HEK293 (cell line): ENCODE results near the gene CRK.

Source experiments
- AEBP2 ChIP-seq: fragments of 450-650 bp; formaldehyde crosslinking; IDR thresholded peaks from 2 replicates; pipeline ENCODE4 v1.5.1; 2016; ENCODE audit warnings: missing biosample characterization, missing genetic modification characterization, borderline replicate concordance
- EGR2 ChIP-seq: fragments of 450-650 bp; formaldehyde crosslinking; IDR thresholded peaks from 2 replicates; pipeline ENCODE4 v1.5.1; 2016; ENCODE audit warnings: low read depth, missing biosample characterization, missing genetic modification characterization
- FEZF1 ChIP-seq: fragments of 450-650 bp; formaldehyde crosslinking; IDR thresholded peaks from 2 replicates; pipeline ENCODE4 v1.5.1; 2016; ENCODE audit warnings: missing biosample characterization, missing genetic modification characterization
- KLF17 ChIP-seq: fragments of 450-650 bp; formaldehyde crosslinking; IDR thresholded peaks from 2 replicates; pipeline ENCODE4 v1.5.1; 2016; ENCODE audit warnings: missing biosample characterization, missing genetic modification characterization
- KLF8 ChIP-seq: fragments of 450-650 bp; formaldehyde crosslinking; IDR thresholded peaks from 2 replicates; pipeline ENCODE4 v1.5.1; 2016; ENCODE audit warnings: missing biosample characterization, missing genetic modification characterization
- KLF9 ChIP-seq: fragments of 450-650 bp; formaldehyde crosslinking; IDR thresholded peaks from 2 replicates; pipeline ENCODE4 v1.5.1; 2016; ENCODE audit warnings: missing biosample characterization, missing genetic modification characterization, low read depth
- REST ChIP-seq: fragments of 450-650 bp; formaldehyde crosslinking; IDR thresholded peaks from 2 replicates; pipeline ENCODE4 v1.5.1; 2016; ENCODE audit warnings: missing biosample characterization, missing genetic modification characterization
- TRIM28 ChIP-seq: IDR thresholded peaks from 2 replicates; pipeline ENCODE4 v1.6.1; 2011; ENCODE audit warnings: low read length, control low read depth, borderline replicate concordance
- ZBTB10 ChIP-seq: fragments of 450-650 bp; formaldehyde crosslinking; IDR thresholded peaks from 2 replicates; pipeline ENCODE4 v1.5.1; 2016; ENCODE audit warnings: missing biosample characterization, missing genetic modification characterization
- ZBTB26 ChIP-seq: fragments of 450-650 bp; formaldehyde crosslinking; optimal IDR thresholded peaks from 2 replicates; pipeline ENCODE3; 2016; ENCODE audit warnings: missing biosample characterization, mild to moderate bottlenecking, missing genetic modification characterization
- ZBTB49 ChIP-seq: fragments of 450-650 bp; formaldehyde crosslinking; IDR thresholded peaks from 2 replicates; pipeline ENCODE4 v1.5.1; 2016; ENCODE audit warnings: missing biosample characterization, missing genetic modification characterization, low read depth
- ZFHX2 ChIP-seq: fragments of 450-650 bp; formaldehyde crosslinking; conservative IDR thresholded peaks from 2 replicates; pipeline ENCODE4 v1.5.1; 2016; ENCODE audit warnings: missing biosample characterization, missing genetic modification characterization
- ZNF175 ChIP-seq: fragments of 450-650 bp; formaldehyde crosslinking; IDR thresholded peaks from 2 replicates; pipeline ENCODE4 v1.5.1; 2016; ENCODE audit warnings: missing biosample characterization, missing genetic modification characterization
- ZNF202 ChIP-seq: fragments of 450-650 bp; formaldehyde crosslinking; IDR thresholded peaks from 2 replicates; pipeline ENCODE4 v1.5.1; 2016; ENCODE audit warnings: missing biosample characterization, missing genetic modification characterization, borderline replicate concordance
- ZNF23 ChIP-seq: fragments of 450-650 bp; formaldehyde crosslinking; IDR thresholded peaks from 2 replicates; pipeline ENCODE4 v1.5.1; 2016; ENCODE audit warnings: missing biosample characterization, missing genetic modification characterization, borderline replicate concordance
- ZNF335 ChIP-seq: fragments of 450-650 bp; formaldehyde crosslinking; conservative IDR thresholded peaks from 2 replicates; pipeline ENCODE4 v1.5.1; 2016; ENCODE audit warnings: missing biosample characterization, missing genetic modification characterization
- ZNF362 ChIP-seq: fragments of 450-650 bp; formaldehyde crosslinking; IDR thresholded peaks from 2 replicates; pipeline ENCODE4 v1.5.1; 2016; ENCODE audit warnings: missing biosample characterization, missing genetic modification characterization
- ZNF394 ChIP-seq: fragments of 450-650 bp; formaldehyde crosslinking; IDR thresholded peaks from 2 replicates; pipeline ENCODE4 v1.5.1; 2016; ENCODE audit warnings: missing biosample characterization, missing genetic modification characterization, mild to moderate bottlenecking, moderate library complexity, borderline replicate concordance
- ZNF521 ChIP-seq: fragments of 450-650 bp; formaldehyde crosslinking; IDR thresholded peaks from 2 replicates; pipeline ENCODE4 v1.5.1; 2017; ENCODE audit warnings: missing biosample characterization, mild to moderate bottlenecking, missing genetic modification characterization
- ZNF571 ChIP-seq: fragments of 450-650 bp; formaldehyde crosslinking; IDR thresholded peaks from 2 replicates; pipeline ENCODE4 v1.5.0; 2017; ENCODE audit warnings: missing biosample characterization, missing genetic modification characterization
- ZNF626 ChIP-seq: fragments of 450-650 bp; sonication (Bioruptor Pico); formaldehyde crosslinking; IDR thresholded peaks from 2 replicates; pipeline ENCODE4 v1.5.1; 2018; ENCODE audit warnings: missing biosample characterization, missing genetic modification characterization, inconsistent platforms
- ZNF785 ChIP-seq: fragments of 450-650 bp; formaldehyde crosslinking; IDR thresholded peaks from 2 replicates; pipeline ENCODE4 v1.5.1; 2016; ENCODE audit warnings: missing biosample characterization, missing genetic modification characterization
- ZSCAN18 ChIP-seq: fragments of 450-650 bp; formaldehyde crosslinking; IDR thresholded peaks from 2 replicates; pipeline ENCODE4 v1.5.1; 2016; ENCODE audit warnings: missing biosample characterization, missing genetic modification characterization

The CRK gene

GRCh38 chr17:1399679-1400512 is 56.1 kb downstream of the CRK start, which contains the start of gene YWHAE (continued):
- TF ChIP-seq AEBP2 (tag by site-specific recombination) (no peak), EGR2 (tag by site-specific recombination) (peak; percentile 74), ZBTB49 (no peak), ZNF394 (tag by site-specific recombination) (peak; percentile 82), FEZF1 (tag by site-specific recombination) (peak; percentile 10; the same call in 1 of the 2 replicates), ZNF521 (tag by site-specific recombination) (no peak), ZNF626 (tag by site-specific recombination) (no peak), KLF8 (tag by site-specific recombination) (peak; percentile 81), ZFHX2 (tag by site-specific recombination) (peak; percentile 89), ZBTB10 (tag by site-specific recombination) (peak; percentile 96), TRIM28 (peak; percentile 60), KLF17 (tag by site-specific recombination) (peak; percentile 87), ZNF335 (tag by site-specific recombination) (no peak), ZNF202 (tag by site-specific recombination) (no peak), ZSCAN18 (peak; percentile 82; the same call in 1 of the 2 replicates), ZNF785 (tag by site-specific recombination) (peak; percentile 52; the same call in 1 of the 2 replicates), ZNF571 (tag by site-specific recombination) (no peak), ZBTB26 (tag by site-specific recombination) (peak; percentile 78), REST (tag by site-specific recombination) (no peak; the same call in 1 of the 2 replicates), KLF9 (tag by site-specific recombination) (peak; percentile 68), ZNF23 (no peak), ZNF362 (tag by site-specific recombination) (no peak), ZNF175 (tag by site-specific recombination) (no peak)
